NCI-H510A treated with DMSO at 0.1 percent for 48 hours (cell line): ENCODE measurements around the gene TAB2.
"Not testable (repeated sequence)": the region's sequence is repeated elsewhere in the genome, so short reads cannot be mapped to it uniquely, and the experiment has no call there.

Source experiments
- DNase-seq: peaks from one replicate; lab custom pipeline; 2025; lab: John Stamatoyannopoulos, UW

Gene TAB2

DNA sequence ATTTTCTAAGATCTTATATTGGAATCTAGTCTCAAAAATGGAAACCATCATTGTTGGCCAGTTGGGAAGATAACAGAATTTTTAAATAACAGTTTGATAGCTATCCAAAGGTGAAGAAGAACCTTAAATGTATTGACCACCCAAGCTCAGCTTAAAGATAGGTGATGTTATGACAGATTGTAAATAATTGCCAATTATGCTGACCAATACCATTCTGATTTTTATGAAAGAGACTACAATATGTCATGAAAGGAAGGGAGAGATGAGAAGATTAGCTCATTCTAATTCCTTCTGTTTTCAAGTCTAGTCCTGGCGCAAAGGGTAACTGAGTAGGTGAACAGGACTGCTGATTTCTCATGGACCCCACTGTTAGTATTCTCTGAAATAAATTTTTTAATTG is 5.7 kb upstream of the TAB2 start:
- DNase-seq, result no peak

DNA sequence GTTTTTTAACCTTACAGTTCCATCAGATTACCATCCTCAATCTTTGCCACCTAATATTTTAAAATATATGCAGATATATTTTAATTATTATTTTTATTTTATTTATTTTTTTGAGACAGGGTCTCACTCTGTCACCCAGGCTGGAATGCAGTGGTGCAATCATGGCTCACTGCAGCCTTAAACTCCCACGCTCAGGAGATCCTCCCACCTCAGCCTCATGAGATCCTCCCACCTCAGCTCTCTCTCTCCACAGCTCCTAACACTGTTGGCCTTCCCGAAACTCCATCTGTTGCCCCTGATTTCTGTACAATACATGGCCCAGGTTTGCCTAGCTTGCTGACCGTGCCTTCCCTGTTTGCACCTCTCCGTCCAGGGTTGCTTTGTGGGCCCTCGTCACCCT is 4.4 kb upstream of the TAB2 start:
- DNase-seq, result no peak

DNA sequence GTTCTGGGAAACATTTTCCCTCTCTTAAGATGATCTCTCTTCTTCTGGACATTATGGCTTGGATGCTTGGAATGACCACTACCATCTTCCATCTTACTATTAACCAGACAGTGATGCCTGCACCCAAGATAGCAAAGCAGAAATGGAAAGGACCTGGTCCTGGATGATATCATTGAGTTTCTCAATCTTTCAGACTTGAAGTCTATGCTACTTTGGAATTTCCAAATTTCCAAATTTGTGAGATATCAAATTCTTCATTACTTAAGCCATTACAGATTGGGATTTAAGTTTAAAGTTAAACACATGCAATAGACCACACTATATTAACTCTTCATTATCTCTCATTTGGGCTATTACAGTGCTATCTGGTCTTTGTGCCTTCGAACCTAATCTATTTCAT is 3.7 kb upstream of the TAB2 start:
- no peak for DNase-seq

DNA sequence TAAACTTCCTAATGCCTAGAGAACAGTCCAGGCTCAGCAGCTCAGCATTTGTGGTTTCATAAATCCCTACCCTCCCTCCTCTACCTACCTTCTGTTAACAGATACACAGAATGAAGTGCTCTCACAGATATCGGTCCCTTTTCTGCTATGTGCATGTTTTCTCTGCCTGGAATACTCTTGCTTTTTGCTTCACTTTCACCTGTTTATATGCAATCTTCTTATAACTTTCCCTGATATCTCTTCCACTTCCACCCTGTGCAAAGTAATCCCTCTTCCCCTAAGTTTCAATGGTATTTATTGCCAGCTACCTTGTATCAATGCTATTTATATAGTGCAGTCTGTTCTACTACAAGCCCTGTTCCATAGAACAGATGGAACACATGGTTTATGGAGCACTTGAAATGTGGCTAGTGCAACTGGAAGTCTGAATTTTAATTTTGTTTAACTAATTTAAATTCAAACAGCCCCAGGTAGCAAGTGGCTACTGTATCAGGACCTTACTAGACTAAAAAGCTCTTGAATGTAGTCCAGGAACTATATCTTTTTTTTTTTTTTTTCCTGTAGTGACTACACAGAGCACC is 3.1 kb upstream of the TAB2 start:
- DNase-seq, result no peak

DNA sequence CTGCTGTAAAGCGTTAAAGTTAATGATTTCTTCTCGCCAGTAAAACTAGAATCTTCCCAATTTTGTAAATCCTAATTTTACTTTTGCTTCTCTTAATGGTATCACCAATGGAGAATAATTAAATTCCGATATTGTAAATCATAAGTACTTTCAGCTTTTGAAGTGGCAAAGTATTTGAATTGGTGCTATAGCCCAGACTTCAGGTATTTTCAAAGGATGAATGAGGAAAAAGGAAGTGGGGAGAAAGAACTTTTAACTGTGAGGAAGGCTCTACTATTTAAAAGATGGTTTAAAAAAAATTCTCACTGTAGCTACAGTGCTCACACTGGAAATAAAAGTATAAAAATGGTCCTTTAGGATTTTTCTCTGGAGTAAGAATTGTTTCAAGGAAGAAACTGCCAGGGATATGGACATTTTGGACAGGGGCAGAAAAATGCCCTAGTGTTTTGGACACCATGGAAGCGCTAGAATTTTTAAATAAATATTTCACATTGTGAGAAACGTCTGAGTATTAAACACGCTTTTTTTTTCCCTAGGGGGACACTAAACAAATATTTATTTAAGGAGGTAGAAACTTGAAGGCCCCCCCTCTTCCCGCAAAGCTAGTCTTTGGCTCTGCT is 1.3 kb upstream of the TAB2 start:
- DNase-seq, result no peak

DNA sequence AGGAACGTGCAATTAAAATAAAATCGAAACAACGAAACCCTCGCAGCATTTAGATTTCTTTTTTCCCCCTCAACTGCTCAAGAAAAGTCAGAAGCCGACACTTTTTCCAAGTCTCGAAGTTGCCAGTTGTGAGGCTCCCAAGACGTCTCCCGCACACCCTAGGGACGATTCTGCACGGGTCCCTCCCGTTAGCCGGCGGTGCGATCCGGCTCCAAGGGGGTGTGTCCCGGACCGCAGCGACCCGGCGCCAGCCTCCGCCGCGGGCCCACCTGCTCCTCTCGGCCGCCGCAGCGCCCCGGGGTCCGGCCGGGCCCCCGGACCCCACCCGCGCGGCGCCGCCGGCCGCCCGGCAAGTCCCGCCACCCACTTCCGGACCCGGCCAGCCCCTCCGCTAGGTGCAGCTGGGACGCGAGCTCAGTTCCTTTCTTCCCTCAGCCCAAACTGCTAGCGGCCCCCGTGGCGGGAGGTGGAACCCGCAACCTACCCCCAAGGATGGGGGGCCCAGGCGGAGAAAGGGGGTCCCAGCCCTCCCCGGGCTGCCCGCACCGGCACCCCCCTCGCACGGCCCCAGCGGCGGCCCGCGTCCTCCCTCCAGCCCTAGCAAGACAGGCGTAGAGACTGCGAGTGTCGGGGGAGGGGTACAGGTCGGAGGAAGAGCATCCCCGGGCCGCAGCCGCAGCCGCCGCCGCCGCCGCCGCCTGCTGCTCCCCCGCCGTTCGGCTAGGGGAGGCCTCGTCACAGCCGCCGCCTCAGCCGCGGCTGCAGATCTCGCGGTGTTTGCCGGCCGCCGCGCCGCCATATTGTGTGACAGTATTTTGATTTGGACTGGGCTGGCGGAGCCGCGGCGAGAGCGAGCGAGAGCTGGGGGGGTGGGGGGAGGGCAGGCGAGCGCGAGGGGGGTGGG is 520 bp upstream of the TAB2 start:
- peak; percentile 65 for DNase-seq

DNA sequence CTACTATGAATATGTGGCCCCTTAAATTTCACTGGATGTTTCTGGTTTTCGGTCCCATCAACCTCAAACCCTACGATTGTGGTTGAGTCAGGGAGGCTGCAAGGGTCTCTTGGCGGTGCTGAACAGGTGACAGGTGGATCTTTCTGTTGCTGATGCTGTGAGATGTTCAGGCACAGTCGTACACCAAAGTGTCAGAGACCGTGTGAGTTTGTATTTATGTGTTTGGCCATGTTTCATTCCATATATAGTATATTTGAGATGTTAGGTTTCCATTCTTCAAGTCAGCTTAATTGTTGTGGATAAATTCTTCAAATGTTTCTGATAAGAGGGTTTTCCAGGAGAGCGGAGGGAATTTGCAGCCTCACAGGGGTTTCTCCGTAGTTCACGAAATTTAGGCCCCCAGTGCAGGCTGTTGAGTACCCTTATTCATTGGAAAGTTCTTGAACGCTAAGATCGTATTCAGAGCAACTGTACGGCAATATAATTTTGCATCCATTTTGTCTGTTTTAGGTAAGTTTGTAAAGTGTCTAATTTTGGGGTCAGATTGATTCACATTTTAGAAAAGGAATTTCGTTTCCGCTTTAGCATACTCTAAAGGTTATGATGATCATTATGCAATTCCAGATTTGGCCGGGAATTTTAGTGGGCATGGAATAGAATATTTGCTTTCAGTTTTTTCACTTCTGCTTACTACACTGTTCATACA is 1.2 kb downstream of the TAB2 start:
- DNase-seq, result no peak

DNA sequence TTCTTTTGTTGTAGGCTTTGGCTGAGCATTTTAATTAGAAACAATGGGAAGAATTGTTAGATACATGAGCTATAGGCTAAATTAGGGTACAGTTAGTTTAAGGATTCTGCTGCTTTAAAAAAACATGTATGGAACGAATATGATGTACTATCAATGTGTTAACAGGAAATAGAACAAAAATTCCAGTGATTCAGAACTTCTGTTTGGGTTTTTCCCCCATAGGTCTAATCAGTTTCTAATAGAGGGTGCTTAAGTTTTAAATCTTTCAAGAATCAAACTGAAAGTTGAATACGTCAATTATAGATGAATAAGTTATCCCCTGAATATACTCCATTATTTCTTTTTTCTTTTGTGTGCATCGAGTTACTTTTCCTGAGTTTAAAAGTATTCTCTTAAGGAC is 1.9 kb downstream of the TAB2 start:
- DNase-seq, result no peak

DNA sequence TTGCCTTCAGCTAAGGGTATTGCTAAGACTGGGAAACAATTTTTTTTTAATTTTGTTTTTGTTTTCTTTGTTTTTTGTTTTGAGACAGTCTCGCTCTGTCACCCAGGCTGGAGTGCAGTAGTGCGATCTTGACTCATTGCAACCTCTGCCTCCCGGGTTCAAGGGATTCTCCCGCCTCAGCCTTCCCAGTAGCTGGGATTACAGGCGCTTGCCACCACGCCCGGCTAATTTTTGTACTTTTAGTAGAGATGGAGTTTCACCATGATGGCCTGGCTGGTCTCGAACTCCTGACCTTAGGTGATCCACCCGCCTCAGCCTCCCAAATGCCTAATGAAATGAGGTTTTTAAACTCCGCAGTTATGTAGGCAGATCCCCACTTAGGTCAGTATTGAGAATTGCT is 2.5 kb downstream of the TAB2 start:
- DNase-seq, result not testable (repeated sequence)

DNA sequence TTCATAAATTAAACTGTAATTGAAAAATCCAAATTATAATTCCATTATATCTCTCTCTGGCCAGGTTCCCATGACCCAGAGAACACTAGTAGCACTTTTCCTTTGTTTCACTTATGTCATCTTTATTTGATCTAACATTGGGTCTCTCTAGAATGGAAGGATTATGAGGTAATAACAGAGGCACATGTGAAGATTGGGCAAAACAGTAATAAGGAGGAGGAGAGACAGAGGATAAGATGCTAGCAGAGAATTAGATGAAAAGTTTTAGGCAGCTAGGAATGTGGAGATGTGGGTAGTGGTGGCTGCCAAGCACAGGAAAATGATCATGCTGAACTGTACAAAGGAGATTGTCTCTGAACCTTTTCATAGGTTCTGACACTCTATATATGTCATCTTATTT is 3.3 kb downstream of the TAB2 start:
- DNase-seq, result no peak

DNA sequence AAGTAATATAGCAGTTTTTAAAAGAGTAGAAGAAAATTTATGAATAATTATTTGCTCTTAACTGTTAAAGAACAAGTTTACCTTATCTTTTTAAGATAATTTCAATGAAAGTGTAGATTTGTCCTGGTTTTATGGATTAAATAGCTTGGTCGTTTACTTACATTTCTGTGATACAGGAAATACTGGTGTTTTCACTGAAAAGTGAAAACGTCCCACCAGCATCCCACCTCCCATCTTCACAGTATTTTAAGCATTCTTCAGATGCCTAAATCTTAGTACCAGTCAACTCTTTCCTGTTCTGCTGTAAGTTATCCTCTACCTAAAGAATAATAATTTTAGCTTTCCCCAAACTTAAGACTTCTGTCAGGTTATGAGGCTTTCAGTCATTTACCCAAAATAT is 5.8 kb downstream of the TAB2 start:
- no peak for DNase-seq

DNA sequence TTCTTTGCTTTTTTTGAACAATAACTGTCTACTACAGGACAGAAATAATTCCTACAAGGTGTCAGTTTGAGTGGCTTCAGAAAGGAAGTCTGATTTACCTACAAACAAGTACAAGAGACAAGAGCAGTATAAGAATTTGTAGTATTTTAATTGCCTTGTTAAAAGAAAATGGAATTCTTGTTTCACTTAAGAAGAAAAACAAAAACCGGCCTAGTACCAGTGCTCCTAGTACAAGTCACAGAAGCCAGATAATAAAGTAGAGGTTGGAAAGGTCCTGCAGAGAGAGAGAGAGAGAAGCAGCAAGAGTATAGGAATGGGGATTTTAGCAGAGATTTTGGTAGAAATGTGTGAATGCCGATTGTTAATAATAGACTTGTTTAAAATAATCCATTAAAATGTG is 6.4 kb downstream of the TAB2 start:
- no peak for DNase-seq

DNA sequence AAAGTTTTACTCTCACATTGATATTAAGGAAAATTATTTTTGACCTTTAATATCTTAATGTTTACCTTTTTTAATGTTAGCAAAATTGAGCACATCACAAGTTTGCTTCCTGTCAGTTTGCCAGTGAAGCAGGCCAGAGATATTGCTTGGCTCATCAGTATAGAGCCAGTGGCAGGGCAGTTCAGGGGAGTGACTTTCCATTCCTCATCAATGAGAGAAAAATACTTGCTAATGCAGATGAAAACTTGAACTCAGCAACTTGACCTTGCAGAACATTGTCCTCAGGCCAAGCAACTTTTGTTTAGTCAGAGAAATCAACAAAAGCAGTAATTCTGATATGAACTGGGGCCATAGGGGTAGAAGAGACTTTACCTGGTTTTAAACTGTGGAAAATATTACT is 6.9 kb downstream of the TAB2 start:
- DNase-seq, result no peak

DNA sequence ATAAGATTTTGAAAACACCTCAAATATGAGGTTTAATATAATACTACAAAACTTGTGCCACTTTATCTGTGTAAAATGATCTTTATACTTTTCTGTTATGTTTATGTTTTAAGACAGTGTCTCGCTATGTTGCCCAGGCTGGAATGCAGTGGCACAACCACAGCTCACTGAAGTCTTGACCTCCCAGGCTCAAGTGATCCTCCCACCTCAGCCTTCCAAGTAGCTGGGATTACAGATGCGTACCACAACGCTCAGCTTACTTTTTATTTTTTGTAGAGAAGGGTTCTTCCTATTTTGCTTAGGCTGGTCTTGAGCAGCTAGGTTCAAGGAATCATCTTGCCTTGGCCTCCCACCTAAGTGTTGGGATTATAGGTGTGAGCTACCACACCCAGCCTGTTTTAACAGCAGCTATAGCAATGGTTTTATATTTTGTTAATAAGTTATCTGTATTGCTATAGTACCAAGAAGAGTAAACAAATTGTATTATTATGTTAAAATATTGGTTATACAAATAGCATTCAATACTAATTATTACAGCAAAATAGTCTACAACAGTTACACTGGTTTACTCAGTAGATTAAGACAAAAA is 8.2 kb downstream of the TAB2 start:
- no peak for DNase-seq

DNA sequence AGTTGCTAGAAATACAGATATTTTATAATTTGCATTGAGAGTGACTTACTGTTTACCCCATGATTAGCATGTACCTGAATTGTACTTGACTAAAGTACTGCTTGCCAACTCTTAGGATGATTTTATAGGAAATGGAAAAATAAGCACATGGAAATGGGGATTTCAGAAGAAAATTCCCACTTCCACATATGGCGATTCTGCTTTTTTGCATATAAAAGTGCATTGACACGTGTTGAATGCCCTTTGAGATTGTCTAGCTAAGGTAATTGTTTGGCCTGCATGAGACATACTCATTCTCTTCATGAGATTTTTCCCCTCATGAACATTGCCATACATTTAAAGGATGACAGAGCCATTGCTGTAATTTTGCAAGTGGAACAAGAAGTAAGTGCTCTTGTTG is 10.1 kb downstream of the TAB2 start:
- no peak for DNase-seq

DNA sequence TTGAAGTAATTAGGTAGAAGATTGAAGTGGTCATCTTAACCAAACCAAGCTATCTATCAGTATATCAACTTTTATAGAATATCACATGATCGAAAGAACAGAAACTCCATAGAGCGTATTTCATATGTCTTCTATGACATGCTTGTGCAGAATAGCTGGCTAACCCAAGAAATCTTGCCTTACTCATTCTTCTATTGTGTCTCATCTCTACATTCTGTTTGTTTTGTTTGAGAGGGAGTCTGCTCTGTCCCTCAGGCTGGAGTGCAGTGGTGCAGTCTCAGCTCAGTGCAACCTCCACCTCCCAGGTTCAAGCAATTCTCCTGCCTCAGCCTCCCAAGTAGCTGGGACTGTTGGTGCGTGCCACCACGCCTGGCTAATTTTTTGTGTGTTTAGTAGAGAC is 10.6 kb downstream of the TAB2 start:
- no peak for DNase-seq

DNA sequence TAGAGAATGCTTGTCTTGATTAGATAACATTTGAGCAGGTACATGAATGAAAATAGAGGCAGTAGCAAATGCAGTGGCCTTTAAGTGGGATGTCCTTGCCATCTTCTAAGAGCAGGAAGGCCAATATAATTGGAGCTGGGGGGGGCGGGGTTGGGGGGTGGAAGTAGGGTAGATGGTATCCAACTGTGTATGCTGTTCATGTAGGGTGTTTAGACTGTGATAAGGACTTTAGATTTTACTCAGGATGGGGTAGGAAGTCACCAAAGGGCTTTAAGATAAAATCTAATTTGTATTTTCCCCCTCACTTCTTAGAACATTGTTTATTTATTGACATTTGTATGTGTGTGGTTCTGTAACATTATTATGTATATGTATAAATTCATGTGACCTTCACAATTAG is 12.0 kb downstream of the TAB2 start:
- DNase-seq, result no peak

DNA sequence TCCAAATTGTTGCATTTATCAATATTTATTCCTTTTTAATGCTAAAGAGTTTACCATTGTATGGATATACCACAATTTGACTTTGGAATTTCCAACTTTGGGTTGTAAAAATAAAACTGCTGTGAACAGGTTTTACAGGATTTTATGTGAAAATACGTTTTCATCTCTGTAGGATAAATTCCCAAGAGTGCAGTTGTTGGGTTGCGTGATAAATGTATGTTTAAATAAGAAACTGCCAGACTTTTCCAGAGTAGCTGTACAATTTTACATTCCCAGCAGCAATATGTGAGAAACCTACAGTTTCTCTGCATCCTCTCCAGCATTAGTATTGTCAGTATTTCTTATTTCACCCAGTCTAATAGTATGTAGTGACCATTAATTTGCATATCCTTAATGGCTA is 12.6 kb downstream of the TAB2 start:
- no peak for DNase-seq

DNA sequence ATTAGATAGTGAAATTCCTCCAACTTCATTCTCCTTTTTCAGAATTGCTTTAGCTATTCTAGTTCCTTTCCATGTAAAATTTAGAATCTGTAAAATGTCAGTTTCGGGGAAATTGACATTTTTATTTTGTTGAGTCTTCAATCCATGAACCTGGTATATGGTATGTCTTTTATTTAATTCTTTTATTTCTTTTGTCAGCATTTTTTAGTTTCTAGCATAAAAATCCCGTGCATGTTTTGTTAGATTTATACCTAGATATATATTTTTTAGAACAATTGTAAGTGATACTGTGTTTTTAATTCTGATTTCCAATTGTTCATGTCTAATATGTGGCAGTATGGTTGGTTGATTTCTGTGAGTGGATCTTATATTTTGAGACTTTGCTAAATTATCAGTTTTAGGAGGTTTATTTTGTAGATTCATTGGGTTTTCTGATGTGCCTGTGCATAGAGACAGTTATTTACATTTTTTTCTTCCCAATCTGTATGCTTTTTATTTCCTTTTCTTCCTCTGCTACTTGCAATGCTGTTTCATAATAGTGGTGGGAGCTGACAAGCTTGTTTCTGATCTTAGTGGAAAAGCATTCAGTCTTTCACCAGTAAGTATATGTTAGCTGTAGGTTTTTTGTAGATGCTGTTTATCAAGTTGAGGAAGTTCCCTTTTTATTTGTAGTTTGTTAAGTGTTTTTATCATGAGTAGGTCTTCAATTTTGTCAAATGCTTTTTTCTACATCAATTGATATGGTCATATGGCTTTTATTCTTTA is 13.7 kb downstream of the TAB2 start:
- DNase-seq, result no peak

DNA sequence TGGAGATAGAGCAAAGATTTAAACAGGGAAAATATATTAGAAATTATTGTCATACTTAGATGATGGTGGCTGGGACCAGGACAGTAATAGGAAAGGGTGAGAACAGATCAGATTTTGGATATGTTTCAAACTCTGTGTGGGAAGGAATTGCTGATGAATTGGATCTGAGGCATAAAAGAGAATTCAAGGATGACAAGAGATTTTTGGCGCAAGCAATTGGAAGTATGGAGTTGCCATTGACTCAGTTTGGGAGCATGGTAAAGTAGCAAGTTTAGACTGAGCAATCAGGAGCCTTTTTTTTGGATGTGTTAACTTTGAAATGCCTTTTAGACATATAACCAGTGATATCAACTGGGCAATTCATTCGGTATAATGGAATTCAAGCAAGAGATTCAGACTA is 14.4 kb downstream of the TAB2 start:
- DNase-seq, result no peak

DNA sequence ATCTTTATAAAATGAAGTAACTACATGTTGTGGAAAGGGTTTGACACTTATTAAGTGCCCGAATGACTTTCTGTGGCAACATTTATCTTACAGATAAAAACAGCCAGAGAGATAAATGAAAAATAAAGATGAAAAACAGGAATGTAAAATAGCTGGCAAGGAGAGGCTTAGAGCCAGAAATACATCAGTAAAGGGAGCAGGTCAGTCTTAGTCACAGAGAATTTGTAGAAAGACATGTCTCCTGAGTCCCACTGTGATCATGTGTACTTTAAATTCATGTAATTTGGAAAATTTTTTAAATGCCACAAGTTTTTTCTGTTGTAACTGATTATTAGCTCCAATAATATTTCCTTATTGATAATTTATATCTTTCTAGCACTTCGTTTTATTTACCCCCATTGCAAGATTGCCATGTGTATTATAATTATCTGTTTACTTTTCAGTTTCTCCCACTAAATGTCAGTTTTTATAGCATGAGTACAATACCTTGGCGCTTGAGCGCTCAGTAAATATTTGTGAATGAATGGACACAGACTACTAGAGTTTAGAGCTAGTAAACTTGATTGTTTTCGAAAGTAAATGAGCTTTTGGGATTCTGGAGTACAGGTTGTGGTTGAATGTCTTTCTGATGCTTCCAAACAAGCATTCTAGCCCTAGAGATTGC is 15.2 kb downstream of the TAB2 start:
- DNase-seq, result peak; percentile 57
